CD14-positive monocyte (primary cell): Measurements from ENCODE around the gene CORO2A. TPM values are rescaled to one million over a fixed set of nuclear protein-coding genes. Genes with fewer than 3 reads are reported as not detected.

Source experiments
- DNase-seq, 3 donors: peaks; one replicate each; pipeline ENCODE4 v3.0.0-alpha.2; 2011 to 2022
- H2AFZ ChIP-seq: 2 replicates; pipeline ENCODE4 v1.6.0; 2012; ENCODE audit warnings: mild to moderate bottlenecking, low read depth, low read length, inconsistent platforms; ENCODE audit not compliant: insufficient read depth, poor library complexity, severe bottlenecking
- H3K27ac ChIP-seq, 2 donors: 1 replicate in 1 of 2; 2 replicates in 1 of 2; pipeline ENCODE4 v1.5.1; 2012 to 2013; ENCODE audit warnings: low read length in 2 of 2, control low read depth in 1 of 2, inconsistent platforms in 1 of 2, low read depth in 1 of 2, mild to moderate bottlenecking in 1 of 2
- H3K27me3 ChIP-seq, 2 donors: one replicate each; pipeline versions ENCODE4 v1.6.0 to v1.6.1; 2011 to 2013; ENCODE audit warnings: low read length in 2 of 2; ENCODE audit not compliant: control insufficient read depth in 2 of 2, insufficient read depth in 2 of 2
- H3K36me3 ChIP-seq, 2 donors: replicated peaks in 1 of 2; 1 replicate in 1 of 2; 2 replicates in 1 of 2; pipeline versions ENCODE4 v1.5.1 to v1.6.1; 2012 to 2013; ENCODE audit warnings: low read length in 2 of 2, control low read depth in 1 of 2, inconsistent platforms in 1 of 2, mild to moderate bottlenecking in 1 of 2; ENCODE audit not compliant: insufficient read depth in 2 of 2, control insufficient read depth in 1 of 2
- H3K4me1 ChIP-seq, 2 donors: 1 replicate in 1 of 2; 2 replicates in 1 of 2; pipeline versions ENCODE4 v1.5.1 to v1.6.1; 2012 to 2013; ENCODE audit warnings: low read length in 2 of 2, control low read depth in 1 of 2, inconsistent platforms in 1 of 2, mild to moderate bottlenecking in 1 of 2, moderate library complexity in 1 of 2; ENCODE audit not compliant: insufficient read depth in 2 of 2, control insufficient read depth in 1 of 2
- H3K4me2 ChIP-seq: replicated peaks from 2 replicates; pipeline ENCODE3; 2012; ENCODE audit warnings: low read length, moderate library complexity, mild to moderate bottlenecking; ENCODE audit not compliant: poor library complexity, severe bottlenecking; ENCODE audit errors: extremely low read depth
- H3K4me3 ChIP-seq, 3 experiments: fragments of 200-600 bp in 1 of 3; sonication (generic) in 1 of 3; replicated peaks in 1 of 3; 1 replicate in 2 of 3; 2 replicates in 1 of 3; pipeline ENCODE4 v1.5.1; 2011 to 2013; ENCODE audit warnings: low read length in 3 of 3, mild to moderate bottlenecking in 3 of 3, control low read depth in 2 of 3, low read depth in 2 of 3, inconsistent platforms in 1 of 3, moderate library complexity in 1 of 3
- H3K79me2 ChIP-seq: 2 replicates; pipeline ENCODE4 v1.6.0; 2012; ENCODE audit warnings: mild to moderate bottlenecking, control low read depth, inconsistent platforms, low read length, moderate library complexity; ENCODE audit not compliant: insufficient read depth
- H3K9ac ChIP-seq: 2 replicates; pipeline ENCODE4 v1.6.0; 2017; ENCODE audit warnings: low read length, mild to moderate bottlenecking; ENCODE audit not compliant: insufficient read depth, poor library complexity, severe bottlenecking
- H3K9me3 ChIP-seq, 2 donors: replicated peaks in 1 of 2; 1 replicate in 1 of 2; 2 replicates in 1 of 2; pipeline versions ENCODE4 v1.5.1 to v1.6.1; 2012 to 2013; ENCODE audit warnings: low read length in 2 of 2, control low read depth in 1 of 2; ENCODE audit not compliant: control insufficient read depth in 1 of 2, insufficient read depth in 1 of 2
- H4K20me1 ChIP-seq: 2 replicates; pipeline ENCODE4 v1.6.0; 2012; ENCODE audit warnings: mild to moderate bottlenecking, low read length, control low read depth, moderate library complexity; ENCODE audit not compliant: insufficient read depth
- H3K27ac Mint-ChIP-seq, 7 donors: one replicate each; pipeline ENCODE4 v1.8.0; 2020; ENCODE audit warnings: mild to moderate bottlenecking in 7 of 7, mixed read lengths in 7 of 7, moderate library complexity in 6 of 7, inconsistent platforms in 2 of 7
- H3K27me3 Mint-ChIP-seq, 3 donors: one replicate each; pipeline ENCODE4 v1.8.0; 2021 to 2022; ENCODE audit warnings: low read depth in 3 of 3, mild to moderate bottlenecking in 3 of 3, mixed read lengths in 3 of 3, moderate library complexity in 3 of 3, inconsistent platforms in 1 of 3
- H3K36me3 Mint-ChIP-seq, 2 donors: one replicate each; pipeline ENCODE4 v1.8.0; 2020; ENCODE audit warnings: mixed read lengths in 2 of 2, inconsistent platforms in 1 of 2, mild to moderate bottlenecking in 1 of 2
- H3K4me1 Mint-ChIP-seq: one replicate; pipeline ENCODE4 v1.8.0; 2020; ENCODE audit warnings: mild to moderate bottlenecking, mixed read lengths
- H3K4me3 Mint-ChIP-seq, 2 donors: one replicate each; pipeline ENCODE4 v1.8.0; 2020; ENCODE audit warnings: mild to moderate bottlenecking in 2 of 2, mixed read lengths in 2 of 2, moderate library complexity in 1 of 2
- H3K9me3 Mint-ChIP-seq, 7 donors: one replicate each; pipeline ENCODE4 v1.8.0; 2020 to 2022; ENCODE audit warnings: mixed read lengths in 7 of 7, mild to moderate bottlenecking in 6 of 7, moderate library complexity in 6 of 7, inconsistent platforms in 2 of 7
- CTCF ChIP-seq: fragments of 200-600 bp; IDR thresholded peaks from one replicate; pipeline ENCODE4 v1.8.0; 2022; ENCODE audit warnings: antibody characterized with exemption, mild to moderate bottlenecking
- WGBS: methylation state at CpG from one replicate; pipeline ENCODE4 v1.1.5; 2013; ENCODE audit warnings: missing lambda C conversion rate; ENCODE audit not compliant: insufficient coverage; 5-methylcytosine and 5-hydroxymethylcytosine counted together
- intact Hi-C, 2 donors: fragments of 100-400 bp; cut with micrococcal nuclease; formaldehyde crosslinking; loops; one replicate each; pipeline versions ENCODE4 v1.15.0 to v1.15.1; 2023
- polyA plus RNA-seq, 3 donors: library from polyadenylated mRNA; depleted of rRNA in 1 of 3; unstranded in 2 of 3; stranded (reverse) in 1 of 3; fragments of 300-500 nt in 2 of 3; fragments of >200 nt in 1 of 3; fragmentation: Illumina TruSeq in 2 of 3; gene quantifications; 1 replicate in 2 of 3; 2 replicates in 1 of 3; pipeline ENCODE4 v1.2.3, GENCODE V29; 2012 to 2021

Gene CORO2A
- polyA plus RNA-seq, 3 donors: 1.2 to 3.5 (median 2.1) TPM

GRCh38 chr9:98147582-98147981, 44.9 kb downstream of the CORO2A start:
- no CpG with 5 or more reads among the region's 2 CpGs for WGBS
- H3K4me1 Mint-ChIP-seq: peaks cover 47% of the 10 kb centered on the region
- H3K27ac Mint-ChIP-seq: peak overlapping the region in 3 of 7 donors; percentile 57 to 96 (median 88)
- TF ChIP-seq CTCF: no peak
- H3K27me3 Mint-ChIP-seq: peaks cover 0 to 1% (median 0%) of the 10 kb centered on the region in 3 donors
- Histone ChIP-seq H2AFZ (no peak overlapping the region), H3K27me3 (no peaks in the 10 kb centered on the region), H3K36me3 (peaks cover 0 to 6% of the 10 kb centered on the region in 2 donors), H3K9me3 (no peaks in the 10 kb centered on the region), H3K4me2 (no peak overlapping the region), H4K20me1 (no peaks in the 10 kb centered on the region), H3K4me3 (no peak overlapping the region), H3K27ac (no peak overlapping the region), H3K4me1 (peaks cover 36 to 39% of the 10 kb centered on the region in 2 donors), H3K9ac (no peak overlapping the region), H3K79me2 (no peaks in the 10 kb centered on the region)
- peaks cover 0 to 2% (median 0%) of the 10 kb centered on the region in 7 donors for H3K9me3 Mint-ChIP-seq
- intact Hi-C loops: no loop called here
- peaks cover 14 to 35% of the 10 kb centered on the region in 2 donors for H3K36me3 Mint-ChIP-seq
- H3K4me3 Mint-ChIP-seq: no peak overlapping the region
- DNase-seq: no peak

- TF ChIP-seq CTCF: no peak
- Mint-ChIP-seq H3K9me3 (no peaks in the 10 kb centered on the region), H3K27ac (peak overlapping the region; percentile 88 to 97 (median 95)), H3K4me3 (peak overlapping the region in 1 of 2 donors; percentile 68), H3K36me3 (peaks cover 12 to 25% of the 10 kb centered on the region in 2 donors), H3K4me1 (peaks cover 51% of the 10 kb centered on the region), H3K27me3 (no peaks in the 10 kb centered on the region)
- Histone ChIP-seq H3K79me2 (no peaks in the 10 kb centered on the region), H3K9ac (peak overlapping the region; percentile 51), H3K27ac (peak overlapping the region; percentile 82 to 90), H3K9me3 (no peaks in the 10 kb centered on the region), H3K4me1 (peaks cover 42 to 45% of the 10 kb centered on the region in 2 donors), H3K4me3 (no peak overlapping the region), H2AFZ (peak overlapping the region; percentile 63), H4K20me1 (no peaks in the 10 kb centered on the region), H3K27me3 (no peaks in the 10 kb centered on the region), H3K36me3 (peaks cover 0 to 6% of the 10 kb centered on the region in 2 donors), H3K4me2 (peak overlapping the region; percentile 28)
- intact Hi-C loops: no loop called here
- 33% methylated on average over 6 of the region's 7 CpGs for WGBS
- peak; percentile 81 to 84 (median 84) for DNase-seq
Measured at GRCh38 chr9:98146101-98146991, 46.1 kb downstream of the CORO2A start.
